HepG2 (cell line): ENCODE measurements around the gene SCP2.

Experiments
- CAMTA2 ChIP-seq: sonication (generic); formaldehyde crosslinking; IDR thresholded peaks from 2 replicates; pipeline ENCODE4 v1.4.0; 2020; ENCODE audit warnings: mild to moderate bottlenecking, missing genetic modification reagents, borderline replicate concordance
- CTCF ChIP-seq: sonication (generic); formaldehyde crosslinking; IDR thresholded peaks from 2 replicates; pipeline ENCODE4 v1.5.0; 2020; ENCODE audit warnings: mild to moderate bottlenecking, missing genetic modification reagents, moderate library complexity
- KLF12 ChIP-seq: sonication (generic); formaldehyde crosslinking; IDR thresholded peaks from 2 replicates; pipeline ENCODE4 v1.4.0; 2020; ENCODE audit warnings: missing genetic modification reagents, borderline replicate concordance
- NR2C2 ChIP-seq: sonication (generic); formaldehyde crosslinking; IDR thresholded peaks from 2 replicates; pipeline ENCODE4 v1.4.0; 2020; ENCODE audit warnings: missing genetic modification reagents, mild to moderate bottlenecking, moderate library complexity, borderline replicate concordance
- SMARCC2 ChIP-seq: fragments of 450-650 bp; IDR thresholded peaks from 2 replicates; pipeline ENCODE4 v1.6.1; 2017; ENCODE audit warnings: antibody characterized with exemption, mild to moderate bottlenecking
- SMARCE1 ChIP-seq: fragments of 450-650 bp; IDR thresholded peaks from 2 replicates; pipeline ENCODE4 v1.6.1; 2017; ENCODE audit warnings: borderline replicate concordance
- ZC3H4 ChIP-seq: sonication (generic); formaldehyde crosslinking; IDR thresholded peaks from 2 replicates; pipeline ENCODE4 v1.4.0; 2020; ENCODE audit warnings: missing genetic modification reagents, borderline replicate concordance
- ZFP1 ChIP-seq: IDR thresholded peaks from 2 replicates; pipeline ENCODE4 v1.6.1; 2016
- ZFP36 ChIP-seq: fragments of 150-350 bp; IDR thresholded peaks from 2 replicates; pipeline ENCODE4 v1.6.1; 2018; ENCODE audit warnings: borderline replicate concordance, low read length, low read depth; ENCODE audit not compliant: partially characterized antibody
- ZNF317 ChIP-seq: sonication (generic); formaldehyde crosslinking; IDR thresholded peaks from 2 replicates; pipeline ENCODE4 v1.5.0; 2020; ENCODE audit warnings: mild to moderate bottlenecking, missing genetic modification reagents
- TF ChIP-seq, protein P1 (sequence below): IDR thresholded peaks from 2 replicates; pipeline ENCODE4 v1.6.1; 2016; ENCODE audit warnings: missing compliant biosample characterization, missing genetic modification reagents, borderline replicate concordance

- TF ChIP-seq, protein P1, sequence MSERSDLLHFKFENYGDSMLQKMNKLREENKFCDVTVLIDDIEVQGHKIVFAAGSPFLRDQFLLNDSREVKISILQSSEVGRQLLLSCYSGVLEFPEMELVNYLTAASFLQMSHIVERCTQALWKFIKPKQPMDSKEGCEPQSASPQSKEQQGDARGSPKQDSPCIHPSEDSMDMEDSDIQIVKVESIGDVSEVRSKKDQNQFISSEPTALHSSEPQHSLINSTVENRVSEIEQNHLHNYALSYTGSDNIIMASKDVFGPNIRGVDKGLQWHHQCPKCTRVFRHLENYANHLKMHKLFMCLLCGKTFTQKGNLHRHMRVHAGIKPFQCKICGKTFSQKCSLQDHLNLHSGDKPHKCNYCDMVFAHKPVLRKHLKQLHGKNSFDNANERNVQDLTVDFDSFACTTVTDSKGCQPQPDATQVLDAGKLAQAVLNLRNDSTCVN (CRISPR knock-in tag), result no peak
- TF ChIP-seq CTCF (CRISPR knock-in tag) (no peak), ZFP1 (CRISPR knock-in tag) (no peak), KLF12 (no peak), ZFP36 (no peak), CAMTA2 (CRISPR knock-in tag) (no peak), SMARCC2 (no peak), NR2C2 (CRISPR knock-in tag) (no peak), ZNF317 (no peak), SMARCE1 (no peak), ZC3H4 (CRISPR knock-in tag) (no peak)
These were observed 96.5 kb downstream of the SCP2 start for GRCh38 chr1:53023546-53023945.
